GM12865 (cell line): ENCODE results near the gene ASCC2.

ENCODE experiments used
- DNase-seq: peaks from one replicate; pipeline ENCODE4 v3.0.0; 2010; ENCODE audit warnings: low read depth
- H3K4me3 ChIP-seq: 2 replicates; pipeline ENCODE4 v1.5.1; 2011; ENCODE audit warnings: mild to moderate bottlenecking, low read depth, low read length, control low read depth
- CTCF ChIP-seq: IDR thresholded peaks from 2 replicates; pipeline ENCODE4 v1.5.1; 2011; ENCODE audit warnings: low read length, control low read depth, low read depth, inconsistent platforms; ENCODE audit not compliant: insufficient read depth; ENCODE audit errors: missing control alignments

The ASCC2 gene

DNA sequence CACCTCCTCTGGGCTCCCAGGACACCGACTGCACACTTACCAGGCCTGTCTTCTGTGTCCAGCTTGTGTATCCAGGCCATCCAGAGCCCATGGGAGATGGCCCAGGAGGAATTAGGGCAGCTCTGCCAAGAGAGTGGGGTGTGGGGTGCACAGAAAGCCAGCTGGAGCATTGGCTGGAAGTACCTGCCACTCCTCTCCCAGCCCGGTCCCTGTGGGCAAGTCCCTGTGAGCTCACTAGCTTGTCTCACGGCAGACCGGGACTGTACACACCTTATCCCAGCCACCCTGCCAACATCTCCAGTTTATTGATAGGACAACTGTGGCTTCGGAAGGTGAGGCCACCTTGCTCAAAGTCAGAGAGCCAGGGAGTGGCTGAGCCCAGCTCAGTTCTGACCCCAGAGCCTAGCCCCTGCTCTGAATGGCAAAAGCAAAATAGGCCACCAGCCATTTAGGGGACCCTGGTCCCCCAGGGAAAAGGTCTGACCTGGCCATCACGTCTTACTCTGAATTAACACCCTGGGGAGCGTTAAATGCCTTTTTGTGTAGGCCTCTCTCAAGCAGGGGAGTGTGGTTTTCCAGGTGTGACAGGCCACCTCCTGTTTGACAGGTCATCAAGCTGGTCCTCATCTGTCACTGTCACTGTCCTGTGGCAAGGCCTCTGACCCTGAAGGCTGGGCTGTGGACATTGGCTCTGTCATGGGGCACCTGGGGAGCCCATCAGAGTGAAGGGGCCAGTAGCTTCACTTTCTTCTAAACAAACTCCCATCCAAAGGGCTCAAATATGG is 55.8 kb downstream of the ASCC2 start:
- TF ChIP-seq CTCF, result no peak
- H3K4me3 ChIP-seq, result no peak overlapping the region
- no peak for DNase-seq

- no peak for TF ChIP-seq CTCF
- H3K4me3 ChIP-seq, result no peak overlapping the region
- no peak for DNase-seq
Measured at GRCh38 chr22:29780748-29781676, 57.1 kb downstream of the ASCC2 start.

DNA sequence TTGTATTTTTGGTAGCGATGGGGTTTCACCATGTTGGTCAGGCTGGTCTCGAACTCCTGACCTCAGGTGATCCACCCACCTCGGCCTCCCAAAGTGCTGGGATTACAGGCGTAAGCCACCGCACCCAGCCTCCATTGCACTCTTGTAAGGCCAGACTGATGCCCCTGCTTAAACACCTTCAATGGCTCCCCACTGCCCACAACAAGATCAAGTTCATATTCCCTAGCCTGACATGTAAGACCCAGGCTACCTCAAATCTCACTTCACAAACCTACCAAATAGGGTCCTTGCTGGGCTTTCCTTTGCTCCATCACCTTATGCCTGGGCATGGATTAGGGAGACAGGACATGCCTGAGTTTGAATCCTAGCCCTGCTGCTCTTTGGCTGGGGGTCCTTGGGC is 57.9 kb downstream of the ASCC2 start:
- DNase-seq, result no peak
- TF ChIP-seq CTCF, result no peak

DNA sequence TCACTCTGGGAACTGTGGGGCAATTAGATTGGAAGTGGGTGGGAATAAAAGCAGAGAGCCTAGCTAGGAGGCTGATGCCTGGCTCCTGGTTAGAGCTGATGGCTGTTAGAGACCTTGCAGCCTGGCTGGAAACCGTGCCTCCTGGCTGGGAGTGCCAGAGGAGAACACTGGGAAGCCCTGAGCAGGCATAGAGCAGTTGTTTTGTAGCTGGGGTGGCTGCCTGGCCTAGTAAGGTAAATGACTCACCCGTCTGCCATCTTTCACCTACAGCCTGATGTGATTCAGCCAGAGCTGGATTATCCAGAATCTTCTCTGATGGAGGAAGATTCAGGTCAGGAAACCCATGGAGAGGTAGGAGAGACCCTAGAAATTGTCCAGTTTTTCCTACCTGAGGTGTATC is 64.8 kb downstream of the ASCC2 start:
- no peak overlapping the region for H3K4me3 ChIP-seq
- TF ChIP-seq CTCF, result no peak
- DNase-seq, result no peak

More for the DNA sequence above, 57.9 kb downstream of the ASCC2 start:
- H3K4me3 ChIP-seq, result no peak overlapping the region

- H3K4me3 ChIP-seq, result no peak overlapping the region
- DNase-seq, result no peak
- TF ChIP-seq CTCF, result peak; percentile 9
Measured at GRCh38 chr22:29772170-29772641, 65.9 kb downstream of the ASCC2 start.

DNA sequence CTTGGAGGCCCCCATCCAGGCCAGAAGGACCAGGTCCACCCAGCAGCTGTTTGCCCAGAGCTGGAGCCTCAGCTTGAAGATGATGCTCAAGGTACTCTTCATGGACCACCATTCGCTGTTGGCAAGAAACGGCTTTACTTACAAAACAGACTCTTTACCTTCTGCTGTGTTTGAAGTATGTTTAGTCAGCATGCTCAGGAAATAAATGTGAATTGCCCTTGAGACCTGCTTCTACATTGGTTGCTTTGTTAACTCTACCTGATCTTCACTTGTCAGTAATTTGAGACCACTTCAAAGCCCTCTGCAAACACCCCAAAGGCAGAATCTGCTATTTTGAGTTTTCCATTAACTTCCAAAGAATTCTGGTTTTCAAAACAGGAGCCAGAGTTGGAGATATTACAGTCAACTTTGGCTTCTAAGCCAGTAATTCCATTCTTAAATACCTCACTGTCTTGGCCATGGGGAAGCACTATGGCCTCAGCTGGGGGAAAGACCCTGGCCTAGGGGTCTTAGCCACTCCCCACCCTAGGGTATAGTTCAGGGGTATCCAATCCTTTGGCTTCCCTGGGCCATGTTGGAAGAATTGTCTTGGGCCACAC is 68.3 kb downstream of the ASCC2 start:
- TF ChIP-seq CTCF, result no peak
- no peak overlapping the region for H3K4me3 ChIP-seq
- DNase-seq, result no peak
